ENCODE results near the gene PSMD11.

GRCh38 chr17:32481193-32481592 lies 36.9 kb downstream of the PSMD11 start:
- no peak for TF ChIP-seq PBX3 (IDR thresholded peaks at IDR 0.05)
- no peak for TF ChIP-seq CTCF (IDR thresholded peaks at IDR 0.05)
- TF ChIP-seq RAD21 (IDR thresholded peaks at IDR 0.05; ENCODE audit: low read length), result no peak
- TF ChIP-seq IRF3 (IDR thresholded peaks at IDR 0.05; ENCODE audit: low read depth, low read length), result no peak
- TF ChIP-seq SIN3A (IDR thresholded peaks at IDR 0.05; ENCODE audit: borderline replicate concordance, low read depth, low read length), result no peak
- no peak for TF ChIP-seq FOSL2 (IDR thresholded peaks at IDR 0.05; ENCODE audit: borderline replicate concordance, low read depth)
- TF ChIP-seq USF2 (IDR thresholded peaks at IDR 0.05; ENCODE audit: borderline replicate concordance, low read depth, low read length), result no peak

Measured in SK-N-SH (cell line).